DND-41 (cell line): ENCODE results near the gene KIF4A.
"Not testable (repeated sequence)": the region's sequence is repeated elsewhere in the genome, so short reads cannot be mapped to it uniquely, and the experiment has no call there.

Source experiments
- ATAC-seq: fragments of 200-7000 bp; cut with Tn5 transposase; 3 replicates; pipeline ENCODE4 v1.9.1; 2021; ENCODE audit warnings: low read depth; ENCODE audit not compliant: insufficient read depth
- DNase-seq: peaks from one replicate; pipeline ENCODE4 v3.0.0-alpha.2; 2020
- H2AFZ ChIP-seq: 2 replicates; pipeline ENCODE4 v1.6.0; 2012; ENCODE audit warnings: low read depth, low read length
- H3K27ac ChIP-seq: 2 replicates; pipeline ENCODE4 v1.5.1; 2012; ENCODE audit warnings: low read length, inconsistent platforms
- H3K27me3 ChIP-seq: fragments of 200-600 bp; sonication (generic); 2 replicates; pipeline ENCODE4 v1.6.0; 2012; ENCODE audit warnings: low read length, mild to moderate bottlenecking, inconsistent platforms; ENCODE audit not compliant: insufficient read depth, poor library complexity
- H3K36me3 ChIP-seq: 2 replicates; pipeline ENCODE4 v1.5.1; 2012; ENCODE audit warnings: low read length, inconsistent platforms; ENCODE audit not compliant: insufficient read depth
- H3K4me1 ChIP-seq: 2 replicates; pipeline ENCODE4 v1.5.1; 2012; ENCODE audit warnings: mild to moderate bottlenecking, low read length; ENCODE audit not compliant: insufficient read depth
- H3K4me2 ChIP-seq: 2 replicates; pipeline ENCODE4 v1.6.0; 2012; ENCODE audit warnings: mild to moderate bottlenecking, moderate library complexity, low read length, inconsistent platforms; ENCODE audit not compliant: insufficient read depth
- H3K4me3 ChIP-seq, 2 experiments: fragments of 200-600 bp in 1 of 2; shearing (Covaris generic) in 1 of 2; 2 replicates each; pipeline ENCODE4 v1.5.1; 2012 to 2016; ENCODE audit warnings: inconsistent platforms in 2 of 2, low read length in 2 of 2, mild to moderate bottlenecking in 2 of 2, low read depth in 1 of 2, moderate library complexity in 1 of 2
- H3K79me2 ChIP-seq: 2 replicates; pipeline ENCODE4 v1.6.0; 2012; ENCODE audit warnings: low read length, inconsistent platforms; ENCODE audit not compliant: insufficient read depth
- H3K9ac ChIP-seq: 2 replicates; pipeline ENCODE4 v1.6.0; 2012; ENCODE audit warnings: low read depth, mild to moderate bottlenecking, inconsistent platforms, low read length, moderate library complexity
- H3K9me3 ChIP-seq: 2 replicates; pipeline ENCODE4 v1.5.1; 2012; ENCODE audit warnings: low read length, moderate library complexity, mild to moderate bottlenecking, inconsistent platforms; ENCODE audit not compliant: insufficient read depth, severe bottlenecking
- H4K20me1 ChIP-seq: 2 replicates; pipeline ENCODE4 v1.6.0; 2012; ENCODE audit warnings: low read length; ENCODE audit not compliant: insufficient read depth
- EZH2 ChIP-seq: IDR thresholded peaks from 3 replicates; pipeline ENCODE4 v1.6.1; 2012; ENCODE audit warnings: borderline replicate concordance, low read depth, mild to moderate bottlenecking, moderate library complexity, low read length, inconsistent platforms; ENCODE audit not compliant: severe bottlenecking
- TF ChIP-seq, protein P1 (sequence below): IDR thresholded peaks from 2 replicates; pipeline ENCODE4 v1.5.1; 2012; ENCODE audit warnings: borderline replicate concordance, low read length, moderate library complexity, mild to moderate bottlenecking; ENCODE audit not compliant: poor library complexity, severe bottlenecking; ENCODE audit errors: extremely low read depth

KIF4A gene

DNA sequence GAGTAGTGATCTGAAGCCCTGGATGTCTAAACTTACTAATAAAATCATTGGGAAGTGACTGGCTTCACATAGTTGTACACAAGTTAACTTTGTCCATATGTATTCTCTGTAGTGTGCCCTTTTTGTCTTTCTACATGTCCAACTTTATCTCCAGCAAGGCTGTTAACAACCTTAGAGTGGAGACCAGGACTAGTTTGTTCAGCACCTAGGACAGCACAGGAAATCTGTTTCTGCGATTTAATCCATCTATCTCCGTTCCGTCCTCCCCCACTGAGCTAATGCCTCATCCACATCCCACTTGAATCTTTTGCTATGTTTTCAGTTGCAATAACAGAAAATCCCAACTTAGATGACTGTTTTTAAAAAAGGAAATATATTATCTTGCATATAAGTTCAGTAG is 25.1 kb upstream of the KIF4A start:
- H3K9ac ChIP-seq: no peak overlapping the region
- TF ChIP-seq EZH2: no peak
- TF ChIP-seq, protein P1, sequence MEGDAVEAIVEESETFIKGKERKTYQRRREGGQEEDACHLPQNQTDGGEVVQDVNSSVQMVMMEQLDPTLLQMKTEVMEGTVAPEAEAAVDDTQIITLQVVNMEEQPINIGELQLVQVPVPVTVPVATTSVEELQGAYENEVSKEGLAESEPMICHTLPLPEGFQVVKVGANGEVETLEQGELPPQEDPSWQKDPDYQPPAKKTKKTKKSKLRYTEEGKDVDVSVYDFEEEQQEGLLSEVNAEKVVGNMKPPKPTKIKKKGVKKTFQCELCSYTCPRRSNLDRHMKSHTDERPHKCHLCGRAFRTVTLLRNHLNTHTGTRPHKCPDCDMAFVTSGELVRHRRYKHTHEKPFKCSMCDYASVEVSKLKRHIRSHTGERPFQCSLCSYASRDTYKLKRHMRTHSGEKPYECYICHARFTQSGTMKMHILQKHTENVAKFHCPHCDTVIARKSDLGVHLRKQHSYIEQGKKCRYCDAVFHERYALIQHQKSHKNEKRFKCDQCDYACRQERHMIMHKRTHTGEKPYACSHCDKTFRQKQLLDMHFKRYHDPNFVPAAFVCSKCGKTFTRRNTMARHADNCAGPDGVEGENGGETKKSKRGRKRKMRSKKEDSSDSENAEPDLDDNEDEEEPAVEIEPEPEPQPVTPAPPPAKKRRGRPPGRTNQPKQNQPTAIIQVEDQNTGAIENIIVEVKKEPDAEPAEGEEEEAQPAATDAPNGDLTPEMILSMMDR: no peak
- no peaks in the 10 kb centered on the region for H3K36me3 ChIP-seq
- H2AFZ ChIP-seq: no peak overlapping the region
- no peak overlapping the region for H3K4me3 ChIP-seq
- ATAC-seq: no peak
- no peaks in the 10 kb centered on the region for H3K79me2 ChIP-seq
- H3K9me3 ChIP-seq: no peaks in the 10 kb centered on the region
- no peaks in the 10 kb centered on the region for H3K4me1 ChIP-seq
- no peak for DNase-seq
- H3K4me2 ChIP-seq: no peak overlapping the region
- no peak overlapping the region for H3K27ac ChIP-seq
- H3K27me3 ChIP-seq: no peaks in the 10 kb centered on the region
- no peaks in the 10 kb centered on the region for H4K20me1 ChIP-seq

DNA sequence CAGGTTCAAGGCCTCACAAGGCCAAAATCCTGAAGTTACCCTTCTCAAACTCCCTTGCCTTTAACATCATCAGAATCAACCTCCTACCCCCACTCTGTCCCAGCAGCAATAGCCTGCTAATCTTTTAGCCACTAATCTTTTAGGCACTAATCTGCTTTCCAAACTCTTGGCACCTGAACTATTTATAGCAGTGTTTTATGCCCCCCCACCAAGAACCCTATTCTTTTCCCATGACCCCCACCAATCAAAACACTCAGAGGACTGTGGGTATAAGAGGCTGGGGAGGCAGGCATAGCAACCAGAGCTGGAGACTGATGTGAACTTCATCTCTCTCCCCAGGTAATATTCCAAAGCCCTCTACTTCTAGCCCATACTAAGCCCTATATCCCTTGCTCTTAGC is 21.9 kb upstream of the KIF4A start, which contains the start of gene ARR3:
Gene ARR3, plus strand, starts transcription at position 301 of the 400 bp plus-strand sequence. CDS start 1,052 bp downstream, outside the sequence.
- TF ChIP-seq, protein P1: no peak
- TF ChIP-seq EZH2: no peak
- H4K20me1 ChIP-seq: no peaks in the 10 kb centered on the region

DNA sequence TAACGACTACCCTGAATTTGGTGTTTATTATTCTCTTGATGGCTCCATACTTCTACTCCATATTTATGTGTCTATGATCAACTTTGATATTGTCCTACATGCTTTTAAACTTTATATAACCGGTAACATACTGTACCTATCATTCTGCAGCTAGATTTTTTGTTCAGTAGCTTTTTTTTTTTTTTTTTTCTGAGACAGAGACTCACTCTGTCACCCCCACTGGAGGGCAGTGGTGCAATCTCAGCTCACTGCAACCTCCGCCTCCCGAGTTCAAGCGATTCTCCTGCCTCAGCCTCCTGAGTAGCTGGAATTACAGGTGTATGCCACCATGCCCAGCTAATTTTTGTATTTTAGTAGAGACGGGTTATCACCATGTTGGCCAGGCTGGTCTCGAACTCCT is 15.9 kb upstream of the KIF4A start:
- H2AFZ ChIP-seq, H3K4me2 ChIP-seq, DNase-seq: not testable (repeated sequence)

More for the DNA sequence above, 21.9 kb upstream of the KIF4A start, which contains the start of gene ARR3:
- Histone ChIP-seq H3K9me3 (no peaks in the 10 kb centered on the region), H3K4me3 (no peak within 1 kb of the TSS), H3K4me1 (no peaks in the 10 kb centered on the region), H3K36me3 (no peaks in the 10 kb centered on the region), H3K4me2 (no peak within 1 kb of the TSS), H3K9ac (no peak within 1 kb of the TSS), H3K27me3 (no peaks in the 10 kb centered on the region), H2AFZ (no peak within 1 kb of the TSS), H3K27ac (no peak within 1 kb of the TSS), H3K79me2 (no peaks in the 10 kb centered on the region)
- ATAC-seq: no peak
- no peak for DNase-seq

DNA sequence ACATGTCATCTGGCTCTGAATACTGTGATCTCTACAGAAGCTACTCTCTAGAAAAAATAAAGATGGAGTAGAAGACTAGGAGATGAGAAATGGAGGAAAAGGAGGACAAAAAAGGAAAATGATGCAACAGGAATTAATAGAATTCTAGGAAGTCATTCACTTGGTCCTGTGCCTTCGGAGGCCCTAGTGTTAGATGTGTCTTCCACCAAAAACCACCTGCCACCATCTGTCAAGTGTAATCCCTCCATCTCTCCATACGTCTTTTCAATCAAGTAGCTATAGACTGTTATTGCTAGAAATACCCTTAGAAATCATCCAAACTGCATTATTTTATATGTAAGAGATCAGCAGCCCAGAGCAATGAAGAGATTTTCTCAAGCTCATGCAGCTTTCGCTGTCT is 10.8 kb upstream of the KIF4A start:
- no peak overlapping the region for H3K4me3 ChIP-seq
- no peaks in the 10 kb centered on the region for H3K9me3 ChIP-seq
- ATAC-seq: no peak
- H3K4me2 ChIP-seq: no peak overlapping the region
- no peak for DNase-seq
- H3K27ac ChIP-seq: no peak overlapping the region
- no peak overlapping the region for H3K9ac ChIP-seq
- no peaks in the 10 kb centered on the region for H3K79me2 ChIP-seq
- no peak overlapping the region for H2AFZ ChIP-seq
- TF ChIP-seq, protein P1: no peak
- no peak for TF ChIP-seq EZH2
- no peaks in the 10 kb centered on the region for H3K4me1 ChIP-seq
- no peaks in the 10 kb centered on the region for H3K36me3 ChIP-seq
- no peaks in the 10 kb centered on the region for H4K20me1 ChIP-seq
- no peaks in the 10 kb centered on the region for H3K27me3 ChIP-seq

More for the DNA sequence above, 15.9 kb upstream of the KIF4A start:
- not testable (repeated sequence) for H3K4me3 ChIP-seq, ATAC-seq, H3K36me3 ChIP-seq, H3K79me2 ChIP-seq, H3K9me3 ChIP-seq, H3K27ac ChIP-seq, H3K27me3 ChIP-seq, H3K9ac ChIP-seq, H3K4me1 ChIP-seq, H4K20me1 ChIP-seq
